SJCRH30 (cell line): ENCODE results near the gene ARX. TPM values are rescaled to one million over a fixed set of nuclear protein-coding genes. Genes with fewer than 3 reads are reported as not detected.

Experiments
- DNase-seq, 2 experiments: peaks; one replicate each; pipeline ENCODE4 v3.0.0-alpha.2; 2015 to 2020
- H3K27ac ChIP-seq: fragments of 250-450 bp; sonication (Bioruptor Pico); 2 replicates; pipeline ENCODE4 v1.5.1; 2020; ENCODE audit warnings: mild to moderate bottlenecking, moderate library complexity
- H3K27me3 ChIP-seq: fragments of 250-450 bp; sonication (Bioruptor Pico); 2 replicates; pipeline ENCODE4 v1.5.1; 2020; ENCODE audit warnings: mild to moderate bottlenecking, moderate library complexity
- H3K36me3 ChIP-seq: fragments of 250-450 bp; sonication (Bioruptor Pico); 2 replicates; pipeline ENCODE4 v1.5.1; 2020; ENCODE audit warnings: mild to moderate bottlenecking, moderate library complexity
- H3K4me1 ChIP-seq: fragments of 250-450 bp; sonication (Bioruptor Pico); 2 replicates; pipeline ENCODE4 v1.5.1; 2020; ENCODE audit warnings: mild to moderate bottlenecking, moderate library complexity
- H3K4me3 ChIP-seq: fragments of 250-450 bp; sonication (Bioruptor Pico); 2 replicates; pipeline ENCODE4 v1.5.1; 2020; ENCODE audit warnings: mild to moderate bottlenecking, moderate library complexity
- H3K9me3 ChIP-seq: fragments of 250-450 bp; sonication (Bioruptor Pico); replicated peaks from 2 replicates; pipeline ENCODE4 v1.5.1; 2020; ENCODE audit warnings: mild to moderate bottlenecking, moderate library complexity
- total RNA-seq: library from RNA; depleted of rRNA; stranded (reverse); fragments of >200 nt; shearing (Covaris generic); gene quantifications from 2 replicates; pipeline ENCODE4 v1.2.3, GENCODE V29; 2014

Gene ARX
- total RNA-seq, 1 experiment from 2014 or later: not detected

GRCh38 chrX:25011589-25012432 lies 4.0 kb downstream of the ARX start:
- Histone ChIP-seq H3K4me3 (no peak overlapping the region), H3K27ac (no peak overlapping the region), H3K36me3 (no peaks in the 10 kb centered on the region), H3K27me3 (no peaks in the 10 kb centered on the region), H3K9me3 (no peaks in the 10 kb centered on the region), H3K4me1 (no peaks in the 10 kb centered on the region)
- no peak for DNase-seq

DNA sequence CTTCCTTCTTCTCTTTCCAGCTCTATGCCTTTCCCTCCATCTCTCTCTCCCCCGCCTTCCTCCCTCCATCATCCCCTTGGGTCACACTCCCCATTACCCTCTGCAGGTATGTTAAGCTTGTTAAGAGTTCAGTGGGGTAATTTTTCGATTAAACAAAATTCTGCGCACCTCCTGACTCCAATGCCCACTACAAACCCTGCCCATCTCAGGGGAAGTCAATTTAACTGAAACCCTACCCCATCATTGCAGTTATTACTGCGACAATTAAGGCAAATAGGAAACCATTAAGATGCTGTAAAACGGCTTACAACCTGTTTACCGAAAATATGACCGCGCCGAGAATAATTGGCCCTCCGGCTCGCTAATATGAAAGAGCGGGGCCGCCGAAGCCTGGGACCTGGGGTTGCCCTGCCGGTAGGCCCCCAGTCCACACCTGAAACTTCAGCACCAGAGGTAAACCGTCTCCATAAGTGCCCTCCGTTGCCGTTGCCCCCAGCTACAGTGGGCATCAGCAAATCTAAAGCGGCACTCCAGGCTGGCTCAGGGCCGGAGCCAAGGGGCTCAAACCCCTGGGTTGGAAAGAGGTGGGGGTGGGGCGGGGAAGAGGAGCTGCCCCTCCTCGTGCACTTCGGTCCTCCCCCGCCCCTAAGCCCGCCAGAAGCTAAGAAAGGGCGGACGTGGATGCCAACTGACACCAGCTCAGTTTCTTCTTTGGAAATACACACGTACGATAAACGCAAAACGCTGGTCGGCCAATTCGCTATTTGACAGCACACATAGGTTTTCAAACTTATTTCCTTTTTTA lies 4.8 kb downstream of the ARX start:
- Histone ChIP-seq H3K4me3 (no peak overlapping the region), H3K9me3 (no peaks in the 10 kb centered on the region), H3K27me3 (no peaks in the 10 kb centered on the region), H3K27ac (no peak overlapping the region), H3K36me3 (no peaks in the 10 kb centered on the region), H3K4me1 (no peaks in the 10 kb centered on the region)
- DNase-seq: no peak

DNA sequence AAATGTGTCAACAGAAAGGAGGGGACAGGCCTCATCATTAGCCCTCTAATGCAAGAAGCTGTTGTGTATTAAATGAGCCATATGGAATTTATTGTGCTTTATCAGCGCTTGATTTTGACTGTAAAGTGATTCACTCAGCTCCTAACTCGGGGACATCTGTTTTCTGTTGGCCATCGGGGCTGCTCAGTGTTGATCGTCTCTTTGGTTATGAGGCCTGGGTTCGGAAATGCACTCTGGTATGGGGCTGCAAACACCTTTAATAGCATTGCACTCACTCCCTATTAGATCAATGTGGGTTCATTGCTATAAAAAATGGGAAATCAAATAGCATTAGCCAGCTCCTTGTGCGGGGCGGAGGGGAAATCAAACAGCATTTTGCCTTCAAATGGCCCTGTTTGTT lies 6.4 kb downstream of the ARX start:
- H3K27me3 ChIP-seq: no peaks in the 10 kb centered on the region
- H3K9me3 ChIP-seq: no peaks in the 10 kb centered on the region
- H3K4me3 ChIP-seq: no peak overlapping the region
- H3K36me3 ChIP-seq: no peaks in the 10 kb centered on the region
- DNase-seq: no peak
- H3K27ac ChIP-seq: no peak overlapping the region
- H3K4me1 ChIP-seq: no peaks in the 10 kb centered on the region

- H3K36me3 ChIP-seq: no peaks in the 10 kb centered on the region
- H3K4me1 ChIP-seq: no peaks in the 10 kb centered on the region
- DNase-seq: no peak
- H3K9me3 ChIP-seq: no peaks in the 10 kb centered on the region
- H3K4me3 ChIP-seq: no peak overlapping the region
- H3K27ac ChIP-seq: no peak overlapping the region
- H3K27me3 ChIP-seq: no peaks in the 10 kb centered on the region
Measured at GRCh38 chrX:25007059-25008053, 8.4 kb downstream of the ARX start.

DNA sequence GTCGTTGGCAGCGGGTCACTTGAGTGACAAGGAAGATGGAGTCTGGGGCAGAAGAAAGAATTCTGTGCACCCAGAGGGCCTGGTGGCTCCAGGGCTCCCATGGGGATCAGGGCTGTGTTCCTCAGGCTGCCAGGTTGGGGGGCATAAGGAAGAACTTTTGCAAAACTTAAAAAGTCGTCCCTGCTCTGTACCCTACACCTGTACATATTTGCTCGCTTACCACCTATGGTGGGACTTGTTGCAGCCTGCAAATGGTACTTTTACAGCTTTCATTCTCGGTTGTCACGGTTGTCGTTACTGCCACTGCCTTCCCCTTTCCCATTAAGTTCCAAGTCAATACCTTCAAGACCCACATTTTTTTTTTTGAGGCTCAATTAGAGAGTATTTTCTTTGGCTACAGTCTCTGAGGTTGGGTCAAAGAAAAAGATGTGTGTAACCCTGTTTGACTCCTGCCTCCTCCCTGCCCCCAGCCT lies 9.1 kb downstream of the ARX start:
- H3K27ac ChIP-seq: no peak overlapping the region
- H3K4me1 ChIP-seq: no peaks in the 10 kb centered on the region
- no peak overlapping the region for H3K4me3 ChIP-seq
- no peaks in the 10 kb centered on the region for H3K27me3 ChIP-seq
- no peaks in the 10 kb centered on the region for H3K9me3 ChIP-seq
- no peak for DNase-seq
- H3K36me3 ChIP-seq: no peaks in the 10 kb centered on the region

- Histone ChIP-seq H3K27ac (no peak overlapping the region), H3K9me3 (no peaks in the 10 kb centered on the region), H3K4me1 (no peaks in the 10 kb centered on the region), H3K36me3 (no peaks in the 10 kb centered on the region), H3K4me3 (no peak overlapping the region), H3K27me3 (no peaks in the 10 kb centered on the region)
- DNase-seq: no peak
Measured at GRCh38 chrX:25005382-25006185, 10.2 kb downstream of the ARX start.

DNA sequence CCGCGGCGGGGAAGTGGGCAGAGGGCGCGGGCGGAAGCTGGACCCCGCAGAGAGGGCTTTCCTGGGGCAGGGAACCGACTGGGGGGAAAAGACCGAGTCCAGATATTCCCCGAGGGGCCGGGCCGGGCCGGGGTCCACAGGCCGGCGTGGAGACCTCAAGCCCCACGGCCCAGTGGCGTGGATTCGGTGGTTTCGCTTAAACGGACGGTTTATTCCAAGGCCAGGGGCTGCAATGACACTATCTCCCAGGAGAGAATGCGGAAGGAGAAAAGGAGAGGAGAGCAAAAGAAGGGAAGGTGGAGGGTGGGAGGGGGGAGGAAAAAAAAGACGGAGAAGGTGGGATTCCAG lies 10.8 kb downstream of the ARX start:
- no peaks in the 10 kb centered on the region for H3K4me1 ChIP-seq
- H3K27ac ChIP-seq: no peak overlapping the region
- H3K27me3 ChIP-seq: no peaks in the 10 kb centered on the region
- DNase-seq: no peak
- H3K4me3 ChIP-seq: no peak overlapping the region
- no peaks in the 10 kb centered on the region for H3K36me3 ChIP-seq
- no peaks in the 10 kb centered on the region for H3K9me3 ChIP-seq

DNA sequence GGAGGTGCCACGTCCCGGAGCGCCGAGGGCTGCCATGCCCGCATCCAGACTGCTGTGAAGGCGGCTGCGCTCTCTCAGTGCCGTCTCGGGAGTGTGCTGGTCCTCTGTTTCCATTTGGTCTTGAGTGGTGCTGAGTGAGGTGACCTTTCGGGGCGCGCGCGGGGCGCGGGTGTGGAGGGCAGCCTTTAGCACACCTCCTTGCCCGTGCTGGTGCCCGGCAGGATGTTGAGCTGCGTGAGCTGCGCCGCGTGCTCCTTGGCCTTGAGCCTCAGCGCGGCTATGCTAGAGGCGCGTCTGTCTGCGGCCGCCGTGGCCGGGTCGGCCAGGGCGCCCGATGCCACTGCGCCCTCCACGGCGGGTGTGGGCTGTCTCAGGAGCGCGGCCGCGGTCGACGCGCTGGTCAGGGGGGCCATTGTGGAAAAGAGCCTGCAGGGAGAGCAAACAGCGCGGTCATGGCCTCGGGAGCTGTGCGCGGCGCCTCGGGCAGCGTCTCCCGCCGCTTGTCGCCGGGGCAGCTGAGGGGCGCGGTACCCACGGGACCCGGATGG lies 11.2 kb downstream of the ARX start:
- H3K27ac ChIP-seq: no peak overlapping the region
- H3K27me3 ChIP-seq: no peaks in the 10 kb centered on the region
- no peaks in the 10 kb centered on the region for H3K9me3 ChIP-seq
- DNase-seq: no peak
- H3K4me3 ChIP-seq: no peak overlapping the region
- no peaks in the 10 kb centered on the region for H3K4me1 ChIP-seq
- H3K36me3 ChIP-seq: no peaks in the 10 kb centered on the region

DNA sequence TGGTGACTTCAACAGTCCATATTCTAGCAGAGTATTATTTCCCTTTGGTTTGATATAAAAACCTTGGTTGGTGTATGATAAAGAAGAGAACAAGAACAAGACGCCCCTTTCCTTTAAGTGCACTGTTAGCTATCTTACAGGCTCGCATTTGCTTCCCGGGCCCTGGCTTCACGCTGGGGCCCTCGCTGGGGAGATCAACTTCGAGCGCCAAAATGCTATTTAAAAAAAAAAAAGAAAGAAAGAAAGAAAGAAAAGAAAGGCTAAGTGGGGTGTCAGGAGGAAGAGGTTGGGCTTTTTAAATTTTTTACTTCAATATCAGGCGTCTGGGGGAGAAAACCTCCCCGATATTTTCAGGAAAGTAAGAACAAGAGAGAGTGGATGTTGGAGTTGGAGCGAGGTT lies 11.7 kb downstream of the ARX start:
- no peaks in the 10 kb centered on the region for H3K27me3 ChIP-seq
- no peak for DNase-seq
- no peaks in the 10 kb centered on the region for H3K36me3 ChIP-seq
- H3K27ac ChIP-seq: no peak overlapping the region
- no peaks in the 10 kb centered on the region for H3K4me1 ChIP-seq
- no peaks in the 10 kb centered on the region for H3K9me3 ChIP-seq
- no peak overlapping the region for H3K4me3 ChIP-seq

DNA sequence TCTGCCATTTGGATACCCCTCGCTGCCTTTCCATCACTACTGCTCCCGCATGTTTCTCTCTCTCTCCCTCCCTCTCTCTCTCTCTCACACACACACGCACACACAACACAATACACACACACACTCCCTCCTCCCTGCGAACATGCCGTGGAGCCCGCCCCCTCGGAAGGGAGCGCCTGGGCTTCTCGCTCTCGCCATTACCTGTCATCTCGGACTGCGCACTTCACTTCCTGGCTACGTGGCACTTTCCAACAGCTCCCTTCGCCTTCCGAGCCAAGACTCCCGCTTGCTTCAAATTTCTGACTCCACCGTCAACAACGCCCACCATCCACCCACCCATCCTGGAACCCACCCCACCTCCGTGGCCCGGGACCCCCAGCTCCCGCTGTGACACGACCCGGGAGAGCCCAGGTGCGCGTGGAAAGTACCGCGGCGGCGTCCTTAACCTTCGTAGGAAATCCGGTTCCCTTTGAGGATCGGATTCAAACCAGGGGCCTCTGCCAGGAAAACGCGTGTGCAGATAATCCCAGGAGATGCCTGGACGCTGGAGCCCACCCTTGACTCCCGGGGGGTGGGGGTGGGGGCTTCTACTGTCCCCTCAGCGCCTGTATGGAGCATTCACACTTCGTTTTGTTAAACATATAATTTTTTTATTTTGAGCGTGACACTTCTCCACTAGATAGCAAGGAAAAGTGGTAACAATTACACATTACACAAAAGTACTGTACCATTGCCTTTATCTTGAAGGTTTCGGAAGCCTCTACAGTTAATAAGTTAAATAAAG lies 12.5 kb downstream of the ARX start:
- DNase-seq: no peak

DNA sequence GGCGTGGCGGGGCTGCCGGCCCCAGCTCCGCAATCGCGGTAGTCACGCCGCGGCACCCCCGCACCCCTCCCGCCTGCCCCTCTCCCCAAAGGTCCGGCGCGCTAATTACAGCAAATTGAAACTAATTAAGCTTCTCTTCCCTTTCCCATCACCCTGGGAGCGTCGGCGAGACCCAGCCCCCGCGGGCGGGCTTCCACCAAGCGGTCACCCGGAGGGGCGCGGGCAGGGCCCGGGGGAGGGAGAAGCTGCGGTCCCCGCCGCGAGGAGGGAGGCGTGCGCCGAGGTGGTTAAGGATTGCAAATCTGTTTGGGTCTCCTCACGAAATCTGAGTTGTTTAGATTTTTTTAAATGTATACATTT lies 13.1 kb downstream of the ARX start:
- no peaks in the 10 kb centered on the region for H3K27me3 ChIP-seq
- H3K36me3 ChIP-seq: no peaks in the 10 kb centered on the region
- H3K4me1 ChIP-seq: no peaks in the 10 kb centered on the region
- H3K4me3 ChIP-seq: no peak overlapping the region
- no peak for DNase-seq
- H3K9me3 ChIP-seq: no peaks in the 10 kb centered on the region
- no peak overlapping the region for H3K27ac ChIP-seq

More for the DNA sequence above, 12.5 kb downstream of the ARX start:
- Histone ChIP-seq H3K27ac (no peak overlapping the region), H3K36me3 (no peaks in the 10 kb centered on the region), H3K4me3 (no peak overlapping the region), H3K27me3 (no peaks in the 10 kb centered on the region), H3K4me1 (no peaks in the 10 kb centered on the region), H3K9me3 (no peaks in the 10 kb centered on the region)

GRCh38 chrX:25001808-25002660 lies 13.7 kb downstream of the ARX start:
- no peak overlapping the region for H3K27ac ChIP-seq
- H3K36me3 ChIP-seq: no peaks in the 10 kb centered on the region
- DNase-seq: no peak
- H3K27me3 ChIP-seq: no peaks in the 10 kb centered on the region
- no peak overlapping the region for H3K4me3 ChIP-seq
- no peaks in the 10 kb centered on the region for H3K9me3 ChIP-seq
- no peaks in the 10 kb centered on the region for H3K4me1 ChIP-seq
